Stimulated activated CD4-positive, alpha-beta T cell treated with anti-CD3 and anti-CD28 coated beads, Interleukin-2, amount 100 ng/mL, for 4 hours (primary cell): ENCODE results near the gene CDH9.
"Not testable (repeated sequence)": the region's sequence is repeated elsewhere in the genome, so short reads cannot be mapped to it uniquely, and the experiment has no call there.

ENCODE experiments used
- DNase-seq: peaks from one replicate; pipeline ENCODE4 v3.0.0-alpha.2; 2020; ENCODE audit warnings: low read depth

Gene CDH9

DNA sequence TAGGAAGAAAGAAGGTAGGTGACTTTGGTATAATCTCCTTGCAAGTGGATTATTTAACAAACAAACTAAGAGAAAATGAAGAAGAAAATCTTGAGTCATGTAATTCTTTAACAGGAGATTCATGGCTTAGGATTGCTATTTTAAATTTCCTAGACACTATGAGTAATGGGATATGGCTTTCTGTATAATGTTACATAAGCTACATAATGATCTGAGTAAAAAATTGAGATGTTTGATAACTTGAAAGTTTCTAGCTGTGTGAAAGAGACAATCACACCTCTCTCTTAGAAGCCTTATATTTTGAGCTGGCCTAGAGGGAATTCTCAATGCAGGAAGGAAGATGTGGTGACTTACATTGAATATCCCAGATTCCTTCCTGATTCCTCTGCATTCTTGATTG is 92.5 kb downstream of the CDH9 start:
- DNase-seq, result no peak

DNA sequence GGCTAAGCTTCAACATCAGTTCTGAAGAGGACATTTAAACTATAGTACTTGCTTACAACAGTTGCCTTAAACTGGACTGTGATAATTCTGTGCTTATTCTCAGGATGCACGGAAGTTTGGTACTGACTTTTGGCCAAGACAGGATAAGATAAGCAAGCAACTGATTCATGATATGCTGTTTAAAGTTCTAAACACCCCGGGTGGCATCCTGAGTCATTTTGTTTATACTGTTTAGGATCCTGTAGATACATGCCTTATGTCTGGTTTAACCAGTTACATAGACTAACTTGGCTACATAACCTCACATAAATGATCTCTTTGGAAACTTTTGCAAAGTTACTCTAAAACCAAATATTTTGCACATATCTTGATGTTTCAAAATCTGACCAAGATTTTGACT is 95.9 kb downstream of the CDH9 start:
- no peak for DNase-seq

DNA sequence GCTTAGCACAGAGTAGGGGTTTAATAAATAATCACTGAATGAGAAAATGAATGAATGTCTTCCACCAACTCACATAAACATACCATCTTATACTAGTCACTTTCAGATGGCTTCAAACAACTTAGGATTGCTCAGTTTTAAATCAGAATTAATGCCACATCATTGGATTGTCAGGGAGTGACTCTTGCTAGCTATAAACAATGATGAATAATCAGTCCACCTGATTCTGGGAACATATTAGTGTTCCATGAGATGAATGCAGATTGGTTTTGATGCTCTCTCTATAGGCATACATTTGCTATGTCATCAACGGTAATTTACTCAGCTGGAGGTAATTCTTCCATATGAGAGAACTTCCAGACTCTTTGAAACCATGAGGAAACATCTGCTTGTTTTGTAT is 97.4 kb downstream of the CDH9 start:
- no peak for DNase-seq

DNA sequence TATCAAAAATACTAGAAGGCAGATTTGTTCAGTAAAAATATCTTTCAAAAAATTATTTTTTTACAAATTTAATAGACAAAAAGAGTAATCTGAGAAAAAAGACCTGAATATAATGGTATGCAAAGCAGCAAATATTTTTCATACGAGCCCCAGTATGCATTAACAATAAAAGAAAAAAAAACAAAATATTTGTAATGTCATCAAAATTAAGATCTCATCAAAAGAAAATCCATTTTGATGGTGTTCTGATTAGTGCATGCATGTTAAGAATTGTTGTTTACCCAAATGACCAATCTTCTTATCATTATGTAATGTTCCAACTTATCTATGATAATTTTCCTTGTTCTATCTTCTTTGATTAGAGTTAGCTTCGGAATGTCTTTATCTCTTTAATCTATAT is 106.1 kb downstream of the CDH9 start:
- DNase-seq, result no peak

DNA sequence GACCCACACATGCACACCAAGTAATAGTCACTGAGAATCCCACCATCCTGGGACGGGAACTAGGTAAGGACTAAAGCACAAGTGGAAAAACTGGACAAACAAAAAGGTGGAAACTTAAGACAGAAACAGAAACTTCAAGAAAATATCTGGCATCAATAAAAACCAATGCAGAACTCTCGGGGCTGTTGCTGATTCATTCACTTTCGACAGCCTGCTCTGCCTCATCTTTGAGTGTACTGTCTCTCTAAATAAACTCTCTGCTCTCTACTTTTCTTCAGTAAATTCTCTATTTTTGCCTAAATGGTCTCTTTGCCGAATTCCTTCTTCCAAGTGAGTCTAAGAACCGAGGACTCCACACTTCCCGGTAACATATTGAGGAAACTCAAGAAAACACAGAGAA is 116.9 kb downstream of the CDH9 start:
- DNase-seq, result no peak

DNA sequence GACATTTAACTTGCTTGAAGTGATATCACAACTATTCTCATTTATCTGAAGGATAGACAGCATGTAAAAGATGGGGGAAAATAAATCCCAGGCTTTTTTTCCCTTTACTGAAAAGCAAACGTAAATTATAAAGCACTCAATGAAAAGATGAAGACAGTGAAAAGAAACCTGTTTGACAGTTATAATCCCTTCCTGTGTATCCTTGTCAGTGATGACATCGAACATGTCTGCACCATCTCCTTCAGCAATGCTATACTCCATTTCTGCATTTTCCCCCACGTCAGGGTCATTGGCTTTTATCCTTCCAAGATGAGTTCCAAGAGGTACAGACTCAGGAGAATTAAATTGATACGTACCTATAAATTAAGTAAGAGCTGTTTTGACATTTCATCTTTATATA is 134.9 kb downstream of the CDH9 start:
- DNase-seq, result no peak

DNA sequence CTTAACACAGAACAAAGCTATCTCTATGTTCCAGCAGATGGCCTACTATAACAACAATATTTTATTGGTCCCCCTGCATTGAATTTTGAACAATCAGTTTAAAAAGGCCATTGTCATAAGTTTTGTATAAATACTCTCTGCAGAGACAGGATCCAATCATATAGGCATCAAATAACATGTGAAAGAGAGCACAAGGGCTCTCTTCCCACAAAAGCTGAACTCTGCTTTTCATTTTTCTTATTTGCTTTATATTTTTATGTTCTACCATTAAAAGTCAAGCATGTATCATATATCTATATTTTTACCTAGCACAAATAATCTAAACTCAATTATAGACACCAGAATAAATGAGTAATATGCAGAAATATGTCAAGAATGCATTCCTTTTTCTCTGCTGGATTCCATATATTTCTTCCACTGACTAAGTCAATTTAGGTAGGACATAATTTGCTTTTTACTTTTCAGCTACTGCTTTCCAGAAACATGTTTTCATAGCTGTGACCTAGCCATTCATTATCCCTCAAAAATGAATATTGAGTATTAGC is 143.6 kb downstream of the CDH9 start:
- no peak for DNase-seq

DNA sequence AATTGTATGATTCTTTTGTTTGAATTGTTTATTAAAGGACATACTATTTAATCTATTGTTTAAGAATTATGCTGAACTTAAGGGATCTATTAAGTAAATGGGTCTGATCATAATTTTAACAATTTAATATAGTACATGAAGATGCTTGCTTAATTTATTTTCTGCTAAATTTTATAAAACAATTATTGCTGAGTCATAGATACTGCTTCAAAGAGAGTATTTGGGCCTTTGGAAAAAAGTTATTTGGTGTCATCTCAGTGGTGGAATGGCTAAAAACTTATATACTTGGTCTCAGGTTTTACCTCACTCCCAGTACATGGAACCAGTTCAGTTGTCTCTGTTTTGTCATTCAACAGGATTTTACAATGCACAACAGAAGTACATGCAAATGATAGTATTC is 145.3 kb downstream of the CDH9 start:
- DNase-seq, result no peak

DNA sequence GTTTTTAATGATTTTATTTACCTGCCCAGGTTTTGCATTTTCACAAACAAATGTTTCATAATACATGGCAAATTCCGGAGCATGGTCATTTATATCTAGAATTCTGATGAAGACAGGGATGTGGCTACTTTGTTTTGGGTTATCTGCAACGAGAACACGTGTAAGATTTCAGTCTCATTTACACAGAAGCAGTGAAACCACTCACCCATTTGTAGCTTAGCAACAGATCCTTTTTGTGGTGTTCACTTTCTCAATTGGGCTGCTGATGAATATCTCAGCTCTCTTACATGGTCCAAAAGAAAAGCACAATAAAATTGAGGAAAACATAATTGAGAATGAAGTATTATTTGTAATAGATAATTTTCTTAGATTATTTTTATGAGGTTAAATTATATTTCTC is 148.6 kb downstream of the CDH9 start:
- DNase-seq, result no peak

DNA sequence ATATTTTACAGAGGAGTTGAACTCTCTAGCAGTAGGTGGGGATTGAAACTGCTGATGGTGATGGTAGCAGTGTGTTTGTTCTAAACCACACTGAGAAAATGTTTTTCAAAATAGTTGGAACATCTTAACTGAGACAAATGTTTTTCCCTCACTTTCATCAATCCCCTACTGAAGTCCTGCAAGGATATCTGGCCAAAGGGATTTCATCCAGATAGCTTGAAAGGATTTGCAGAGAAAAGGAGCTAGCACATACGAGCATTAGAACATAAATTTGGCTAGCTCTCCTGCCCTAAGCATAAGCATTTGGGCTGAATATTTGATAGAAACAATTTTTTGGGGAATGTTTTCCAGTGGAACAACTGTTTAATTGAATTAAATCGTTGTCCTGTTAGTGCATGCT is 153.9 kb downstream of the CDH9 start:
- no peak for DNase-seq

DNA sequence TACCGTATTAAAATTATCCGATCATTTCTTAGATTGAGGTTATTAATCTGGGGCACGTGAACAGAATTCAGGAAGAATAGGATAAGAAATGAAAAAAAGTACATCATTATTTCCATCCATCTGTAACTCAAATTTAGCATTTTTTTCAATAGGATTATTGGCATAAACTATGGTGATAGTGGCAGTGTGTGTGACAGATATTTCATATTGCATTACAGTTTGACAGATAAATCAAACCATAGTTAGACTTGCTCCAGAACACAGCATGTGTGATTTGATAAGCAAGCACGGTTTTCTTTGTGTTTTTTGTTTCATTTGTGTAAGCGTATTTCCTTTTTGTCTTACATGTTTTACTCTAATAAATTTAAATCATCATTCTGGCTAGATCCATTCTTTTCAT is 155.0 kb downstream of the CDH9 start:
- DNase-seq, result no peak

DNA sequence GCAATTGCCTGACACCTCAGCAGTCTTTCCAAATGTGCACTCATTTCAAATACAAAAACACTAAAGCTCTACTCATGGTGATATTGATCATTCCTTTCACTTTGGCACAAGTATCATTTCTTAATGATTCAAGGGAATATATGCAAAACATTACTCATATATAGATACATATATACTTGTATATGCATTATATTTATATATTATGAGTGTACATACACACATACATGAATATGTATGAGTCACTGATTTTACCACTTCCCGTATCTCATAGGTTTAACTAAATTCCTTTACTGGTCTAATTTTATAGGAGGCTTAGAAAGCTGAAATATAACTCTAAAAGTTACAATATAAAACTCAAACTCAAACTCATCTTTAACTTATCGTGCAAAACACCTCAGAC is 156.5 kb downstream of the CDH9 start:
- DNase-seq, result no peak

DNA sequence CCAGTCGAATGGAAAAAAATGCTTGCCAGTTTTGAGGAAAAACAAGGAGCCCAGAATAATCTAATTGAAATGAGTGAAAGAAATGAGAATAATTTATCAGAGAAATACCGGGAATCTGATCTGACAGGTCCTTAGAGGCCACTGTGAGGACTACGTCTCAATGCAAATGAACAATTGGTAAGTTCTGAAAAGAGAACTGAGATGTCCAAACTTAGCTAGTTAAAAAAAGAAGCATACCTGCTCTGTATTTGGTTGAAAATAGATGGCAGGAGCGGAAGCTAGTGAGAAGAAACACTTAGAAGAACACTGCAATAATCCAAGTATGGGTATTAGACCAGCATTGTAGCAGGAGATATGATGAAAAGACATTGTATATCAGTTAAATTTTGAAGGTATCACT is 161.2 kb downstream of the CDH9 start:
- no peak for DNase-seq

DNA sequence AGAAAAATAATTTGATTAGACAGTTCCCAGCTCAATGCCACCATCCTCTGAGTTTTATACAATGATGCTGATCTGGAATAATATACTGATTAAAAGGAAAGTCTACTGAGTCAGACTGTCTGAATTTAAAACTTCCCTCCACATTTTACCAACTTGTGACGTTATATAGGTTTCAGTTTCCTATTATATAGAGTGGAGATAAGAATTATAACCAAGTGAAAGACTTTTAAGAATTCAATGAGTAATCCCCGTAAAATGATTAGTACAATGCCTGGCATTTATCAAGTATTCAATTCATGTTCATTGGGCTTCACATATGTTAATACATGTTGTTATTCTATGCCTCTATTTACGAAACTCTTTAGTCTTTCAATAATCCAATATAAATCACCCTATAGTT is 166.0 kb downstream of the CDH9 start:
- no peak for DNase-seq

DNA sequence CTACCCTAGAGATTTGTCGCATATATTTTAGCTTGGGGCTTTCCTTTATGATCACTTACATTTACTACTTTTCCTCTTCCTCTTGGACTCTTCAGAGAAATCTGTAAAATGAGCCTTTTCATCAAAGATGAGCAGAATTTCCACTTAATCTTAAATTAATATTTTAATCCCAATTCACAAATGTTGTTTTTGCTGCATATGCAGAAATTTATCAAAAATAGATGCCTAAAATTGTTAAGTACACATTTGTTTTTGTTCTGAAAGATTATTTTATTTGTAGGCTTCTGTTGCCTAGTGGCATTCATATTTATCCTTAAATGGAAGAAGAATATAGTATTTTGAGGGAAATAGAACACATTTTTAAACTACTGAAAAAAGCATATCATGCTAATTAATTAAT is 168.6 kb downstream of the CDH9 start:
- no peak for DNase-seq

DNA sequence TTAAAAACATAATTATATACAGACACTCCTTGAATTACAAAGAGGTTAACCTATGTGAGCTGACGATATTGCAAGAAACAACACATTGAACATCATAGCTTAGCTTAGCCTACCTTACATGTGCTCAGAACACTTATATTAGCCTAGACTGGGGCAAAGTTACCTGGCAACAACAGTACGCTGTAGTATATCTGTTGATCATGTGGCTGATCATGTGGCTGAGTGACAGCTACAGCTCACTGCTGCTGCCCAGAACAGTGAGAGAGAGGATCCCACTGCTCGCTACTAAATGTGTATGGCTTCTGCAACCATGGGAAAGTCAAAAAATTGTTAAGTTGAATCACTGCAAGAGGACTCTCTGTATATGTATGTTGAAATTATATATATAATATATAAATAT is 169.9 kb downstream of the CDH9 start:
- DNase-seq, result no peak

DNA sequence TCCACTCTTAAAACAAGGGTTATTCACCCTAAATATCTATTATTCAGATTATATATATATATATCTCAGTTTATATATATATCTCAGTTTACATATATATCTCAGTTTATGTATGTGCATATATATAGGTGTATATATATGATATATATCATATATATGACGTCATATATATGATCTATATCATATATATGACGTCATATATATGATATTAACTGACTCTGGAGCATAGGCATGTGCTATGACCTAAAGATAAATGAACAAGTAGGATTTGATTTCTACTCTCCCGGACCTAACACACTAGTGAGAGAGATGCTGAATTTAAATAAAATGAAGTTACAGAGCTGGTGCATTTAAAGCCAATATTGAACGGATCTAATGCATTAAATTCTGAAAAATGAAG is 174.3 kb downstream of the CDH9 start:
- DNase-seq, result no peak

DNA sequence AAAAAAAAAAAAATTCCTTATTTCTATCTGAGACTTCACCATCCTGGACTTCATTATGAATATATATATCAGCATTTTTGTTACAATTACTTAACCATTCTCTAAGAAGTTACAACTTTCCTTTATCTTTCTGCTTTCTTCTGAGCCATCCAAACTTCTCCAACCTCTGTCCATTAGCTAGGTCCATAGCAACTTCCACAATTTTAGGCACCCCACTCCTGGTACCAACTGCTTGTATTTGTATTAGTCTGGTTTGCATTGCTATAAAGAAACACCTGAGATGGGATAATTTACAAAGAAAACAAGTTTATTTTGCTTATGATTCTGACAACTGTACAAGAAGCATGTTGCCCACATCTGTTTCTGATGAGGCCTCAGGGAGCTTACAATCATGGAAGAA is 182.1 kb downstream of the CDH9 start:
- DNase-seq, result no peak

DNA sequence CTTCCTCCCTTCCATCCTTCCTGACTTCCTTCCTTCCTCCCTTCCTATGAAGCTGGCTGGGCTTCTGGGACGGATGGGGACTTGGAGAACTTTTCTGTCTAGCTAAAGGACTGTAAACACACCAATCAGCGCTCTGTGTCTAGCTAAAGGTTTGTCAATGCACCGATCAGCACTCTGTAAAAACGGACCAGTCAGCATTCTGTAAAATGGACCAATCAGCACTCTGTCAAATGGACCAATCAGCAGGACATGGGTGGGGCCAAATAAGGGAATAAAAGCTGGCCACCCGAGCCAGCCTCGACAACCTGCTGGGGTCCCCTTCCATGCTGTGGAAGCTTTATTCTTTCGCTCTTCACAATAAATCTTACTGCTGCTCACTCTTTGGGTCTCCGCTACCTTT is 185.9 kb downstream of the CDH9 start:
- not testable (repeated sequence) for DNase-seq

DNA sequence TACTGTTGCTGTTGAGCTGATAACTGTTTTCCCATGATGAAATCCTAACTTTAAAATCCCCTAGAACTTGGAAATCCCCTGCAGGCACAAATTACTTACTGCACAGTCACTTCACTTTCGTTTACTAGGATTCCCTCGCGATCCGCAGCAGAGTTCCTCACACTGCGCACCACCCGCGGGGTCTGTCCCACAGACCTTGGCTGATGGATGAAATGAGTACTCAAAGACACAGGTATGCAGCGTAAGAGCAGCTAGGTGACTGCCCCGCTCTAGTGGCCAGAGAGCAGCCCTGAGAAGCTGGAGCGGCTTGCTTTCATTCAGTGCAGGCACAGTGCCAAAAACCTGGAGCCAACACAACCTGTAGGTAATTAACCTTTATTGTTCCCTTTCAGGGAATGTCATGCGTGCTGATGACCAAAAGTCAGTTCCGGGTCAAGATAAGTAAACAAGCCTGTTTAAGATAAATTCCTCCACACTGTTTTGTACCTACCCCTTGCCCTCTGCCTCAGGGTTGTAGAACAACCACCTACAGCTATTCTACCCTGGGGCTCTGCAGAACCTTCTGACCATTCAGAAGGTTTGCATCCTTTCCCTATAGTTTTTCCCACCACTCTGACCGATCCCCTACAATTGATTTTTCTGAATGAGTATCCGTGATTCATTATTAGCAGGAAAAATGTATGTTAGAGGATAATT is 191.2 kb downstream of the CDH9 start:
- DNase-seq, result no peak

DNA sequence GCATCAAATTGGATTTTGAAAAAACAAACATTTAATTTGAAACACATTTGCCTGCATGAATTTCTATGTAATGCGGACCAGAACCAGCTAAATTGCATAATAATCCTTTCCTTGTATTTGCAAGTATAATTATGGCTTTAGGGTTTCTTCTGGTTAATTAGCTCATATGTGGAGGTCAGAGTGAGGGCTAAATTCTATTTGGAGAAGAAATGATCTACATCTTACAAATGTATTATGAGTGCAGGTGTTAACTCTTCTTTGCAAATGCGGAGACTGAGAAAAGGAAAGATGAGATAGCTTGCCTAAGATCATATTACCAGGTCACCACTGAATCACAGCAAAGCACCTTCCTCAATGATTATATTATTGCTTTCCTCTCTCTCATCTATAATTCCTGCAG is 194.7 kb downstream of the CDH9 start:
- DNase-seq, result no peak

DNA sequence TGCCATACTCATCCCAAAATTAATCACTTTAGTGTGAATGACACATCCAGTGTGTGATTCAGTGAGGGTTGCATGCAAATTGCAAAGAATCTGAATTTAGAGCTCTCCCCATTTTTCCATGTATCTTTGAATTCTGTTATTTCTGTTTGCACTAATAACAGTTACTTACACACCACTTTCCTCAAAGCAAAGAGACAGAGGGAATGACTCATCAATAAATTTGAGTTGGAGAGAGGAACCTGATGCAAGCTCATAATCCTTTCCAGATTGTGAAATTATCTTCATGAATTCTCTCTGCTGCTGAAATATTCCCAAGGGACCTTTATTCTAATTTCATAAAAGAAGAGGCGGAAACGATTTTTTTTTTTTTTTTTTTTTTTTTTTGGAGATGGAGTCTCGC is 204.8 kb downstream of the CDH9 start:
- DNase-seq, result no peak
